ENCODE measurements around the gene PCSK7. TPM values are rescaled to one million over a fixed set of nuclear protein-coding genes. Genes with fewer than 3 reads are reported as not detected.
A peak's percentile ranks its signal among the peaks of the same experiment; 100 is the strongest.

PCSK7 gene
- total and polyA plus RNA-seq, 10 of the 15 experiments (the other 5 are each of a cell fraction or from before 2014, with no cell fraction given) = 5.5 to 81.5 (median 51.6) TPM

GRCh38 chr11:117159892-117160291 is 72.0 kb downstream of the PCSK7 start:
- RAD21 ChIA-PET (ENCODE audit: unreplicated experiment) = interaction anchor here (0.9 to 2.7 kb wide), 4 partner anchors 12 to 19 kb away, joined by 5 to 14 read pairs (median 8); partner anchors contain the start of genes PAFAH1B2 and SIDT2
- CTCF ChIA-PET = interaction anchor here (0.9 to 5.2 kb wide), 6 partner anchors 13 to 283 kb away, joined by 3 to 47 read pairs (median 6); partner anchors contain the start of gene SIDT2
- no peaks in the 10 kb centered on the region for H4K20me1 ChIP-seq (ENCODE audit: control insufficient read depth, insufficient read depth)
- H3K4me2 ChIP-seq (ENCODE audit: control insufficient read depth, insufficient read depth) = no peak overlapping the region
- BruUV-seq (replicated peaks) = no TSS peak
- H2AFZ ChIP-seq (ENCODE audit: control insufficient read depth, low read depth, low read length) = no peak overlapping the region
- H3K79me2 ChIP-seq (ENCODE audit: control insufficient read depth, insufficient read depth, low read length) = peaks cover 30% of the 10 kb centered on the region
- no peak overlapping the region for H3K9ac ChIP-seq (ENCODE audit: control insufficient read depth, insufficient read depth, low read length)
- in situ Hi-C loops (cut with MboI) (no loop called here), intact Hi-C loops (cut with micrococcal nuclease; ENCODE audit: unreplicated experiment) (no loop called here)
- FAIRE-seq = no peak
- no peak overlapping the region for H3K4me3 ChIP-seq
- no peak for DNase-seq (ENCODE audit: low read depth, low spot score)
- peak; percentile 87 for ATAC-seq
- POLR2A ChIA-PET = interaction anchor here (0.6 to 2.2 kb wide), 7 partner anchors 10 to 70 kb away, joined by 3 to 14 read pairs (median 3); partner anchors contain the start of genes PAFAH1B2 and SIDT2
- TF ChIP-seq, protein P1, sequence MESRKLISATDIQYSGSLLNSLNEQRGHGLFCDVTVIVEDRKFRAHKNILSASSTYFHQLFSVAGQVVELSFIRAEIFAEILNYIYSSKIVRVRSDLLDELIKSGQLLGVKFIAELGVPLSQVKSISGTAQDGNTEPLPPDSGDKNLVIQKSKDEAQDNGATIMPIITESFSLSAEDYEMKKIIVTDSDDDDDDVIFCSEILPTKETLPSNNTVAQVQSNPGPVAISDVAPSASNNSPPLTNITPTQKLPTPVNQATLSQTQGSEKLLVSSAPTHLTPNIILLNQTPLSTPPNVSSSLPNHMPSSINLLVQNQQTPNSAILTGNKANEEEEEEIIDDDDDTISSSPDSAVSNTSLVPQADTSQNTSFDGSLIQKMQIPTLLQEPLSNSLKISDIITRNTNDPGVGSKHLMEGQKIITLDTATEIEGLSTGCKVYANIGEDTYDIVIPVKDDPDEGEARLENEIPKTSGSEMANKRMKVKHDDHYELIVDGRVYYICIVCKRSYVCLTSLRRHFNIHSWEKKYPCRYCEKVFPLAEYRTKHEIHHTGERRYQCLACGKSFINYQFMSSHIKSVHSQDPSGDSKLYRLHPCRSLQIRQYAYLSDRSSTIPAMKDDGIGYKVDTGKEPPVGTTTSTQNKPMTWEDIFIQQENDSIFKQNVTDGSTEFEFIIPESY (IDR thresholded peaks at IDR 0.05) = no peak
- TF ChIP-seq IRF4 (IDR thresholded peaks at IDR 0.05; ENCODE audit: low read depth, low read length) (no peak), JUNB (IDR thresholded peaks at IDR 0.05) (peak; percentile 30; the same call in 1 of the 2 replicates), MTA2 (IDR thresholded peaks at IDR 0.05; ENCODE audit: low read depth) (peak; percentile 71), CBFB (IDR thresholded peaks at IDR 0.05; ENCODE audit: low read depth) (no peak)
- H3K9me3 ChIP-seq (replicated peaks; ENCODE audit: control insufficient read depth, insufficient read depth, low read length) = no peaks in the 10 kb centered on the region
- WGBS (ENCODE audit: insufficient coverage, insufficient replicate concordance, low lambda C conversion rate, missing lambda C conversion rate) = 3% methylated on average over 2 of the region's 2 CpGs
- peaks cover 3 to 18% of the 10 kb centered on the region in 2 experiments for H3K36me3 ChIP-seq (ENCODE audit: control insufficient read depth in 2 of 2, insufficient read depth in 2 of 2, low read length in 1 of 2)
- no peaks in the 10 kb centered on the region for H3K27me3 ChIP-seq (replicated peaks in 1 of 2; ENCODE audit: control insufficient read depth in 2 of 2, insufficient read depth in 2 of 2, low read length in 1 of 2)
- H3K4me1 ChIP-seq (ENCODE audit: control insufficient read depth, insufficient read depth, low read length) = peaks cover 15% of the 10 kb centered on the region
- SMC1A ChIA-PET (ENCODE audit: uncharacterized antibody, unreplicated experiment) = interaction anchor here (0.6 to 7.0 kb wide), 7 partner anchors 10 to 278 kb away, joined by 3 to 55 read pairs (median 7); partner anchors contain the start of genes PAFAH1B2 and SIDT2
- no peak overlapping the region for H3K27ac ChIP-seq (ENCODE audit: control insufficient read depth, insufficient read depth)

Measured in GM12878 (cell line).